ENCODE results near the gene SV2B.
"Not testable (repeated sequence)": the region's sequence is repeated elsewhere in the genome, so short reads cannot be mapped to it uniquely, and the experiment has no call there.

The SV2B gene, protein sequence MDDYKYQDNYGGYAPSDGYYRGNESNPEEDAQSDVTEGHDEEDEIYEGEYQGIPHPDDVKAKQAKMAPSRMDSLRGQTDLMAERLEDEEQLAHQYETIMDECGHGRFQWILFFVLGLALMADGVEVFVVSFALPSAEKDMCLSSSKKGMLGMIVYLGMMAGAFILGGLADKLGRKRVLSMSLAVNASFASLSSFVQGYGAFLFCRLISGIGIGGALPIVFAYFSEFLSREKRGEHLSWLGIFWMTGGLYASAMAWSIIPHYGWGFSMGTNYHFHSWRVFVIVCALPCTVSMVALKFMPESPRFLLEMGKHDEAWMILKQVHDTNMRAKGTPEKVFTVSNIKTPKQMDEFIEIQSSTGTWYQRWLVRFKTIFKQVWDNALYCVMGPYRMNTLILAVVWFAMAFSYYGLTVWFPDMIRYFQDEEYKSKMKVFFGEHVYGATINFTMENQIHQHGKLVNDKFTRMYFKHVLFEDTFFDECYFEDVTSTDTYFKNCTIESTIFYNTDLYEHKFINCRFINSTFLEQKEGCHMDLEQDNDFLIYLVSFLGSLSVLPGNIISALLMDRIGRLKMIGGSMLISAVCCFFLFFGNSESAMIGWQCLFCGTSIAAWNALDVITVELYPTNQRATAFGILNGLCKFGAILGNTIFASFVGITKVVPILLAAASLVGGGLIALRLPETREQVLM

DNA sequence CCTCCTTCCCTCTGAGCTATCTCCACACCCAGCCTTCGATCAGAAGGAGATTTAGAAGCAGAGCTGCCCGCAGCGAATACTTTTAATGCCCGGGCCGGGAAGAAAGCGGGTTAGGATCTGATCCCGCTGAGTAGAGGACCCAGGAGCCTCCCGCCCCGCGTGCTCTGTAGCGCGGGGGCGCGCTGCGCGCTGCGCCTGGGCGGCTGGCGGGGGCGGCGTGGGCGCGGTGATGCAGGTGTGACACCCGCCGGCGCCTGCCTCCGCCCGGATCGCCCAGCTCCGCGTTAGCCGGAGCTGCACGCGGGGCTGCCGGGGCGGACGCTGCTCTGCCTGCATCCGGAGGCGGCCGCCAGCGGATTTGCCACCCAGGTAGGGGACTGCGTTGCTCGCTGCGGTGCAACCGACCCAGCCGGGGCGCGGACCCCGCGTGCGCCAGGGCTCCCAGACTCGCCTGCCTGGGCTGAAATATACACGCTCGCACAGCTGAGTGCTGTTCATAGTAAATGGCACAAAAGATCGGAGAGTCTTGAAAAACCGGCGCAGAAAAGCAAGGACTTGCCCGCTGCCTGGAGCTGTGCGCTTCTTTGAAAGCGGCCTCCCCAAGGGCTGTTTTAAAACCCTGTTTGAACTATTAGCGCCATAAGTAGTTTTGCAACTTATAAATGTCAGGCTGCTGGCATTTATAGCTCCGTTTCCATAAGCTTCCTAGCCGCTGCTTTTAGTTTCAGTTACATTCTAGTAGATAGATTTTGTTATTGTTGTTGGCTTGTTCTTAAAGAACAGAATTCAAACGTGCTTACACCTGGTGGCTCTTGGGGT, at the start of gene SV2B:
SV2B (plus strand) TSS at position 263 of the 819 bp plus-strand sequence. CDS start 126,007 bp downstream, outside the sequence.
- no peak for DNase-seq (ENCODE audit: low read depth, low spot score)

DNA sequence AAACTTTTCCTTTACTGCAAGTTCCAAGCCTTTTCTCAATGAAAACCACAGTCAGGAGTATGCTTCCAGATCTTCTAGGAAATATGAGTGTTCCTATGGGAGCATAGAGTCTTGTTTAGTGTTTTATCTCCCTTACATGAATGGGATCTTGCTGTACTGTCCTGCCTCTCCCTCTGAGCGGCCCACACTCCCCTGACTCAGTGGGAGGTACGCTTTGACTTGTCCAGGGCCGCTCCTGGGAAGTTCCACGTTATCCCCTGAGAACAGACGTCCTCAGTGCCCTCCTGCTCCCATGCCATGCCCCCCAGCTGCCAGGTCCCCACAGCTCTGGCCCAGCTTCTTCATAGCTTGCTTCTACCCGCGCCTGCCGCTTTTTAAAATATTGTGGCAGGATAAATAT, 48.8 kb upstream of the SV2B start:
- no peak for DNase-seq (ENCODE audit: low read depth, low spot score)

DNA sequence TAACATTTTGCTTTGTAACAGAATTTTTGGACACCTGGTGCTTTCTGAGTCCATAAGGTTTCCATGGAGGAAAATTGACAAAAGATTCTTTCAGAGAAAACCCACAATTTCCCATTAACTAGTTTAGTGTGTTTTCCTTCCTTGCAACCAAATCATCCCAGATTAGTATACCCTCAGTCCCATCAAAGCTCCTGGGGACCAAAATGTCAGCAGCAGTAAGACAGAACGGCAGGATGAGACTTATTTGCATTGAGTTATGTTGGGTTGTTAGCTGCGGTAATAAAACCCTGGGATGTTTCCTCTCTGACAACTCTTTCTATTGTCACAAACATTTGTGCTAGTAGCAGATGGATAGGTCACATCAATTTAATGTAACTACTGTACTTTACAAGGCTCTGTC, 45.2 kb upstream of the SV2B start:
- DNase-seq (ENCODE audit: low read depth, low spot score): no peak

DNA sequence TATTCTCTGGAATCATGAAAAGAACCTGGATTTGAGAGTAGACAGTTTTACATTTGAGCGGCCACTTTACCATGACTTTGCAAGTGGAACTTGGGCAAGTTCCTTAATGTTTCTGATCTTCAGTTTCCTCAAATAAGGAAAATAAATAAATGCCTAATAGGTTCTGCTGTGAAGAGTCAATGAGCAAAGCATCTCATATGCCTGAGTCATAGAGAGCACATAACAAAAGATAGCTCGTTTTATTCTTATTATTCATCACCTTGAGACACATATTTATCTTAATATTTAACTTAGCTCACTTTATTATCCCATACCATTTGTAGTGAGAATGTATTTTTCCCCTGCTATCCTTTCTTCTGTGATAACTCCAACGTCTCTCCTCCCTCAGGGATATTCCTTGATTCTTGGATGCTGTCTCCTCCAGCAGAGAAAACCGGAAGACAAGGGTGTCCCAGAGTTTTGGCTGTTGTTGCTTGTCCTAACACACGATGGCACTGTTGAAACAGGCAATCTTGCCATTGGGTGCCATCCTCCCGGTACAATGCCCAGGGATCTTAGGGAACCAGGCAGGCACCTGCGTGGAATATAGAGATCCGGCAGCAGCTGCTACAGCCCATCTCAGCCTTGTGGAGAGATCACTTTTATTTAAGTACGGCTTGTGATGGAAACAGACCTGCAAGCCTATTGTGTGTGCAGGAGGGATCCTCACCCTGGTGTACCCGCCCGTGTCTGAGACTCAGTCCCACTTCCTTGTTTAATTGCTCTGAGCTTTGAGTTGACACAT, 44.3 kb upstream of the SV2B start:
- DNase-seq (ENCODE audit: low read depth, low spot score): no peak

DNA sequence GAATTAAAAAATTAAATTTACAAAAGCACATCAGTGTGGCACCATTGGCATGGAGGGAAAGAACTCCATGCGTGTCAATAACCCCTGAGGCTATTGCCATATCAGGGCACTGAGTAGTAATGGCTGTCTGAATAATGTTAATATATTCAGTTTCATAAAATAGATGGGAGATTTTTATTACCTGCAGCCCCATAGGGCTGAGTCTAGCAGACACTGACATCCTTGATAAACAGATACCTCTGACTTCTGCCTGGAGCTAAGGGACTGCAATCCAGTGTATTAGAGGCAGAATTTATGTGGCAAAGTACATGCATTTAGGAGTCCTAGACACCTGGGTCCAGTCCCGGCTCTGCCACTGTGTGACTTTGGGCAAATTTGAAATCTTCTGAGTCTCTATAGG, 38.8 kb upstream of the SV2B start:
- DNase-seq (ENCODE audit: low read depth, low spot score): no peak

DNA sequence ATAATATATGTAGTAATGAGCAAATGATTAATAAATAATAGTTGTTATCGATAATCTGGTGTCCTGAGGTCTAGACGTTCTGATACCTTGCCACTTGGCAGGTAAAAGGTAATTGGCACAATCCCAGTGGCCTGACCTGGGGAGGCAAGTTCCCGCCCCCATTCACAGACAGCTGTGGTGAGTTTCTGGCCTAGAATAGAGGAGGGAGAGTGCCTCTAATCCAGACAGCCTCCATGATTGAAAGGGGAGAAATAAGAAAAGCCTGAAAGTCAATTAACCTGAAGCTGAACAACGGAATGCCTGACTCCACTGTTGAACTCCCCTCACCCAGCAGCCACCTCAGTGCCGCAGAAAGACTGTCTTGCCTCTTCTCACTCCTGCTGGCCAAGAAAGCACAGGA, 38.1 kb upstream of the SV2B start:
- no peak for DNase-seq (ENCODE audit: low read depth, low spot score)

DNA sequence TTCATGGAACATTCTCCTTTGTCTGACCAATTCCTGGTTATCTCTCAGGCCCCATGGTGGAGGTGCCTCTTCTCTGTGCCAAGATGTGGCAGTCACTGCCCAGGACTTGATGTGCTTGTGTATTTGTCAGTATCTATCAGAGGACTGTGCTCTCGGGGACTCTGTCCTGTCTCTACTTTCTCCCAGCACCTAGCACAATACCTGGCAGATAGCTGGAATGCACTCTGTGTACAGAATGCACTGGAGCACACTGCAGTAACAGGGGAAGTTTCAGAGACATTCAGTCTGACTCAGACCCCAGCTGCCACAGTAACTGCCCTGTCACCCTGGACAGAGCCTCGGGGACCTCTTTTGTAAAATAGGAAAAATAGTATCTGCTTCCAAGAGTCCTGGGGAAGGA, 34.6 kb upstream of the SV2B start:
- DNase-seq (ENCODE audit: low read depth, low spot score): no peak

DNA sequence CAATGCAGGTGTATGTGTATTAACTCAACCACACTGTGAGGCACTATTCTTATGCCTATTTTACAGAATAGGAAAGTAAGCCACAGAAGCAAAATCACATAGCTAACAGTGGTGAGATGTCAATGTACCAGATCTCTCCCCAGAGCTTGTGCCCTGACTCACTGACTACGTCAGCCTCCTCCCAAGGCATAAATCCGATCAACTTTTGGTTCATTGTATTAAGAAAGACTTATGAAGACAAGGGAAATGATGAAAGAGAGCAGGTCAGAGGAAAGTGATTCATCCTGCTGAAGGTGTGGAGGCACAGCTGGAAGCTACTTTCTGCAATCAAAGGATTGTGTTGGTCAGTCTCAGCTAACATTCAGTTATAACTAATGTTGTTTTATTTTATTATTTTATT, 33.0 kb upstream of the SV2B start:
- no peak for DNase-seq (ENCODE audit: low read depth, low spot score)

DNA sequence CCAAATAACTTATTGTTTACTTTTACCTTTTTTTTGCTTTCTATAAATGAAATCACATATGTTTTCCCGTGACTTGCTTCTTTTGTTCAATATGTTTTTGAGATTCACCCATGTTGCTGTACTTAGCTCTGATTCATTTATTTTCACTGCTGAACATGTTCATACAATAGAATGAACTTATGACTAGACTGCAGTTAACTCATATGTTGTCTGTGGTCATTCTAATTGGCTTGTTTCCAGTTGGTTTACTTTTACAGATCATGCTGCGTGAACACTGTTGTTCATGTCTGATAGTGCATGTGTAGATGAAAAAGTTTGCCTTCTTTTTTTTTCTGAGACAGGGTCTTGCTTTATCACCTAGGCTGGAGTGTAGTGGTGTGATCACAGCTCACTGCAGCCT, 31.6 kb upstream of the SV2B start:
- DNase-seq (ENCODE audit: low read depth, low spot score): no peak

DNA sequence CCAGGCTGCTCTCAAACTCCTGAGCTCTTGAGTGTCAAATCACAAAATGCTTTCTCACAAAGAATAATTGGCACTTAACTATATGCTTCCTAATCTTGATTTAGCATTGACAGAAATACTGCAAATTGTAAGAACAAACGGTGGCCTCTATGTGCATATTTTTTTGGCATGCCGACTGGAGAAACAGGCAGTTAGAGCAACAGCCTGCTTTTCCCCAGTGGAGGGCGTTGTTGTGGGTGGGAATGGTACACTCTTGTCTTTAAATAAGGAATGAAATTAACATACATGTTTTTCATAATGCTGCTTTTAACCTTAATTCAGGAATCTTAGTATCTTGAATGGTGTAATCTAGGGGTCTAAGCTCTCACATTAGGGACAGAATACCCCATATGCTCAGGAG, 31.1 kb upstream of the SV2B start:
- no peak for DNase-seq (ENCODE audit: low read depth, low spot score)

DNA sequence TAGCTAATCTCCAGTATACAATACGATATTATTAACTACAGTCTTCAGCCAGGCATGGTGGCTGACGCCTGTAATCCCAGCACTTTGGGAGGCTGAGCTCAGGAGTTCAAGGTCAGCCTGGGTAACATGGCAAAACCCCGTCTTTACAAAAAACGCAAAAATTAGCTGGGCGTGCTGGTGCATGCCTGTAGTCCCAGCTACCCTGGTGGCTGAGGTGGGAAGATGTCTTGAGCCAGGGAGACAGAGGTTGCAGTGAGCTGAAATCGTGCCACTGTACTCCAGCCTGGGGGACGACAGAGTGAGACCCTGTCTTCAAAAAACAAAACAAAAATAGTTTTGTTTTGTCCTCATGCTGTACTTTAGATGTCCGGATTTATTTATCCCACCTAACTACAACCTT, 29.2 kb upstream of the SV2B start:
- DNase-seq (ENCODE audit: low read depth, low spot score): no peak

DNA sequence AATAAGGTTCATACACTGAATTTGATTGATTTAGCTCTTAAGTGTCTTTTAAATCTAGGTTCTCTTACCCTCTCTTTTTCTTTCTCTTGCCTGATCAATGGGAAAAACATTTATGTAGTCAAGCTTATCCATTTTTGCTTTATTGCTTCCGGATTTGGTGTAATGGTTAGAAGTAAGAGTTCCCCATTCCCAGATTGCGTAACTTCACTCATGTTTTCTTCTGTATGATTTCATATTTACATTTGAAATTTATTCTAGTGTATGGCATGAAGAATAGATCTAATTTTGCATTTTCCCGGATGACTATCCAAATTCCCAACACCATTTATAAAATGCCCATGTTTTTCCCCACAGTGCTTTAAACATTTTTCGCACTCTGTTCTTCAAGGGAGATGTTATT, 27.9 kb upstream of the SV2B start:
- no peak for DNase-seq (ENCODE audit: low read depth, low spot score)

DNA sequence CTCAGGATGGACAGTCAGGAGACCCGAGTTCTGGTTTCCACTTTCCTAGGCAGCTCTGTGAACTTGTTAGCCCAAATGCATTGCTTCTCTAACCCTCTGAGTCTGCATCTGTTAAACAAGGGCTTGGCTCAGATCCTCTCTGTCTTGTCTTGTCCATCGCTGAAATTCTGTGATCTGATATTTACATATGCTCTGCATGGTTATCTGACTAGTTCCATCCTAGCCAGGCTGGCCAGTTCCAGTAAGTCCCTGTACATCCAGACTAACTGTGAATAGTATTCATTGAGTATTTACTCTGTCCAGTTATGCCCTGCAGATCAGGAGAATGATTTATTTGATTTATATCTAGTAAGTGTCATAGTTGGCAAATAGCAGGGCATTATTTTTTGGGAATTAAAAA, 27.0 kb upstream of the SV2B start:
- DNase-seq (ENCODE audit: low read depth, low spot score): no peak

DNA sequence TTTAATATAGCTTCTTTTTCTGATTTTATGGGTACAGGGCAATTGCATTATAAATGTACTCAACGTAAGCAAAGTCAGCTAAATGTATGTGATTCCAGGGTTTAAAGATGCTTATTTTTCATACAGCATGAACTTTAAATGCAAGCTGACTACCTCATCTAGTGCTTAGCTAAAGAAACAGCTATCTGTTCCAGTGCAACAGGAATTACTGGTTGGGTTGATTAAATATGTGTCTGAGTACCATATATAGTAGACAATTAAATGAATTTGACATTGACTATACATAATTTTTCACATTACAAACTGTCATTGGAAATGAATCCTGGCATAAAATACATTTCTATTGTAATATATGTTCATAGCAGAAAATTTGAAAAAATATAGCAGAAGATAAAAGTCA, 26.3 kb upstream of the SV2B start:
- DNase-seq (ENCODE audit: low read depth, low spot score): no peak

DNA sequence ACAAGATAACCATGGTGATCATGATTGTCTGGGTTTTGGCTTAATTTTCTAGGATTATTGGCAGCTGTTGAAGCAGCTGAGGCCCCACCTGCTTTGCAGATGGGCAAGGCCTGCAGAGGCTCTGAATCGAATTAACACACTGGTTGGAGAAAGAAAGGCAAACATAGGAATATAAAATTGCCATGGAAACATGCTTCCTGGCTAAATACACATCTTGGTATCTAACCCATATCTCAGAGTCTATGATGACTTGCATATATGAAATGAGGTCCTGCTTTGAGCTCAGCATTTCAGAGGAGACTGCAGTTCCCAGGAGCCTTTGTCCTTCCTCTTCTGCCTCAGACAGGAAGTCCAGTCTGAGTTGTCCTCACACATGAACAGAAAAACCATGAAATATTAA, 24.3 kb upstream of the SV2B start:
- no peak for DNase-seq (ENCODE audit: low read depth, low spot score)

DNA sequence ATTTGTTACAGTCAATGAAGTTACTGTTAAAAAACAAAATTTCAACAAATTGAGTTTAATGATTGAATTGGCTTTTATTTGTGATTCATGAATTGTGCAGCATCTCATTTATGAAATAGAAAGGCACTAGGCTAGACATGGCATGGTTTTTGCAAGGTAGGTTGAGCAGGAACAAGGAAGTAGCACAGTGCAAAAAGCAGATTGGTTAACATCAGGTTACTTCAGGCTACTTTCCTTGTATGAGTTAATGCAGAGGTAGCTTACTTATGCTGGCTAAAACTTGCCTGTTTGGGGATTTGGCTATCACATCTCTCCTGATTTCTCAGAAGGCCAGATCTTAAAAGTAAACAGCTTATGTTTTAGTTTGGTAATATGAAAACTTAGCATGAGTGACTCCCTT, 23.0 kb upstream of the SV2B start:
- DNase-seq (ENCODE audit: low read depth, low spot score): no peak

DNA sequence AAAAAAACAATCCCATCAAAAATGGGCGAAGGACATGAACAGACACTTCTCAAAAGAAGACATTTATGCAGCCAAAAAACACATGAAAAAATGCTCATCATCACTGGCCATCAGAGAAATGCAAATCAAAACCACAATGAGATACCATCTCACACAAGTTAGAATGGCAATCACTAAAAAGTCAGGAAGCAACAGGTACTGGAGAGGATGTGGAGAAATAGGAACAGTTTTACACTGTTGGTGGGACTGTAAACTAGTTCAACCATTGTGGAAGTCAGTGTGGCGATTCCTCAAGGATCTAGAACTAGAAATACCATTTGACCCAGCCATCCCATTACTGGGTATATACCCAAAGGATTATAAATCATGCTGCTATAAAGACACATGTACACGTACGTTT, 6.2 kb upstream of the SV2B start:
- not testable (repeated sequence) for DNase-seq (ENCODE audit: low read depth, low spot score)

DNA sequence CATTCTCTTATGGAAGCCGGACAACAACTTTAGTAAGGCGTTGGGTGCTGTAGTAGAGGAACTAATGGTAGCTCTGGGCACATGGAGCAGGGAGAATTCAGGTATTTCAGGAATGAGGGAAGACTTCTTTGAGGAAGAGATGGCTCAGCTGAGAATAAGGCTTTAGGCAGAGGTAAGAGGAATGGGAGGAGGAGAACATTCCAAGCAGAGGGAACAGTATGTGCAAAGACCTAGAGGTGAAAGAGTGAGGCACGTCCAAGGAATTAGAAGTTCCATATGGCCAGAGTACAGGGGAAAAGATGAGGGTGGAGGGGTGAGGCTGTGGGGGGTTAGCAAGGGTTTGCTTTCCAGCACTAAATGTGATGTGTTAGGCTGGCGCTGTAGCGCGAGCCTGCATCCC, 1.6 kb upstream of the SV2B start:
- no peak for DNase-seq (ENCODE audit: low read depth, low spot score)

DNA sequence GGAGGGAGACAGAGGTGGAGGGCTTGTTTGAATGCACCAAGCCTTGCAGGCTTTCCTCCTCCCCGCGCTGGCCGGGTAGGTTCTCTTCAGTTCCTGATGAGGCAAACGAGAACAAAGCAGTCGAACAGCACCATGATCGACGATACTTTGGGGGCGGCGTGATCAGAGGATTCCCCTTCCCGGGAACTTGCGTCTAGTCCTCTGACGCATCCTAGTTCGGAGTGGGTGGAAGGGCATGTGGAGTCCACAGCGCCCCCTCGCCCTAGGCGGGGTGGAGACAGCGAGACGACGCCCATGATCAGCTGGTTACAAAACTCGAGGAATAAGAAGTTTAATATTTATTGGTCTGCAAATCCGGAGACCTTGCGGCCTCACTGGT, 452 bp upstream of the SV2B start:
- DNase-seq (ENCODE audit: low read depth, low spot score): no peak

DNA sequence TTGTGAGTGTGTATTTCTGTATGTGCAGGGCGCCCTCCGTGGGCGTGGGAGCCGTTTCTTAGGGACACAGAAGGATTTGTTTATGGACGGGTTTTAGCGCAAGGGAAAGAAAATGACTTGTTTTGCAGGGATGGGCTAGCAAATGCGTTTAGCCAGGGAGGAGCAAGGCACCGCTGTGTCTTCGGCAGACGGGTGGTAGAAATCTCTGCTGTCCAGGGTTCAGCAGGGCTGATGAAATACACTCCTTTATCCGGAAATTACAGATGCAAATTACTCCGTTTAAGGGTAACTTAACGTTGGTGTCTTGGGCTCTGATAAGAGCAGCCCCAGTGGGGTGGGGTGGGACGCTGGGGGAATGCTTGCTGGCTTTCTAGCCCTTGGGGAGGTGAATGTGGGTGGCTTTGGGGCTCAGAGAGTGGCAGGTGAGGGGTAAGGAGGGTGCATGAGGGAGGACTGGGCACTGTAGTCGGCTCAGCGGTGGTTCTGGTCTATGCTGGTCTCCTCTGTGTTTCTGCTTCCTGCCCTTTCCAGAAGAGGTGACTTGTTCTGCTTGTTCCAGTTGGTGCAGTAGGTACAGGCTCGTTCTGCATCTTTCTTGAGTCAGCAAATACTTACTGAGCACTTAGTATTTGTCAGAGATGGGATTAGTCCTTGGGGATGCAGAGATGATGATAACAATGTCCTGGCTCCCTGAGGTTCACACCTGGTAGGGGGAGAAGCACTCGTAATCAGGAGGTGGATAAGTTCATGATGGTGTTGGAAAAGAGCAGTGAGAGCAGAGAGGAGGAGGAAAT, 954 bp downstream of the SV2B start:
- DNase-seq (ENCODE audit: low read depth, low spot score): no peak

DNA sequence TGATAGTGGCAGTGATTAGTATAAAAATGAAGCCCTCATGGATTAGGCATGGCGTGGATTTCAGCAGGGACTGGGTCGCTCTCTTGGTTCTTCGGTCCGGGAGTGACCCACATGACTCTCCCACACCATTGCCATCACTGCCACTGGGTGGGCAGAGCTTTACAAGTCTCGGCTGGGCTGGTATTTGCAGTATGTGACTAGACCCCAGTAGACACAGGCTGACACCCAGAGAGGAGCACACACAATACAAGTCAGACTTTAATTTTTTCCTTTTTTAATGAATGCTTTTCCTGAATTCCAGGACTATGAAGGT, 1.5 kb downstream of the SV2B start:
- DNase-seq (ENCODE audit: low read depth, low spot score): no peak

Data from smooth muscle cell of the brain vasculature (primary cell).